GM19397 (cell line): ENCODE data around the gene ECHS1.

Experiments
- ATAC-seq: cut with Tn5 transposase; IDR thresholded peaks from one replicate; pipeline ENCODE4 v1.9.1; 2021; ENCODE audit warnings: mild to moderate bottlenecking, moderate library complexity; ENCODE audit not compliant: unreplicated experiment

Gene ECHS1

GRCh38 chr10:133359554-133359971, 13.6 kb downstream of the ECHS1 start:
- ATAC-seq: no peak

GRCh38 chr10:133358925-133359310, 14.2 kb downstream of the ECHS1 start:
- ATAC-seq: no peak

- no peak for ATAC-seq
Measured at GRCh38 chr10:133358162-133358924, 14.8 kb downstream of the ECHS1 start.

- ATAC-seq: peak; percentile 56
Measured at GRCh38 chr10:133357285-133358161, 15.6 kb downstream of the ECHS1 start, which contains the start of gene FUOM. Gene FUOM (minus strand): TSS chr10:133358019. CDS start chr10:133358007, 12 bp downstream.

- ATAC-seq: no peak
Measured at GRCh38 chr10:133356549-133357284, 16.4 kb downstream of the ECHS1 start.

- ATAC-seq: no peak
Measured at GRCh38 chr10:133355991-133356390, 17.2 kb downstream of the ECHS1 start.

- no peak for ATAC-seq
Measured at GRCh38 chr10:133355266-133355665, 17.9 kb downstream of the ECHS1 start.

- ATAC-seq: no peak
Measured at GRCh38 chr10:133354672-133355240, 18.4 kb downstream of the ECHS1 start.

GRCh38 chr10:133353988-133354605, 19.1 kb downstream of the ECHS1 start:
- ATAC-seq: no peak

GRCh38 chr10:133353202-133353959, 19.8 kb downstream of the ECHS1 start:
- no peak for ATAC-seq

GRCh38 chr10:133351408-133352318, 21.5 kb downstream of the ECHS1 start:
- ATAC-seq: no peak

GRCh38 chr10:133350950-133351329, 22.2 kb downstream of the ECHS1 start:
- no peak for ATAC-seq

GRCh38 chr10:133350283-133350949, 22.7 kb downstream of the ECHS1 start:
- no peak for ATAC-seq

GRCh38 chr10:133349577-133350011, 23.6 kb downstream of the ECHS1 start:
- no peak for ATAC-seq

- no peak for ATAC-seq
Measured at GRCh38 chr10:133349160-133349568, 24.0 kb downstream of the ECHS1 start.

- no peak for ATAC-seq
Measured at GRCh38 chr10:133347710-133348517, 25.2 kb downstream of the ECHS1 start.

GRCh38 chr10:133346413-133346812, 26.7 kb downstream of the ECHS1 start:
- no peak for ATAC-seq
